Measurements from ENCODE around the gene RGMA.

DNA sequence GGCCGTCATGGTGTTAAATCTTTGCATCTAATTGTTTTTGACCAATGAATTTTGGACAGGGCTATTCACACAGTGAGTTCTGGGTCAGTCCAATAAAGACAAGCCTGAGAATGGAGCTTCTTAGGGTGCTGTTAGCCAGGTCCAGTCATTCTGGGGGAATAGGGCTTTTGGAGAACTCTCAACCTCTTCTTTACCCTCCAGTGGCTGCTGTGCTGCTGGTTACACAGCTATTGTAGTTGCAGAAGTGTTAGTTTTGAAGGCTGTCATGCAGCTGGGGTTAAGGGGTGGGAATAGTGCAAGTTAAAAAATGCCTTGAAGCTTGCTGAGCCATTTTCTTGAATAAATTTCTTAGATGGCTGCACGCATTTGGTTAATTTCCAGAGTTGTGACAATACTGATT lies 99.0 kb downstream of the RGMA start:
- TF ChIP-seq, protein P1, sequence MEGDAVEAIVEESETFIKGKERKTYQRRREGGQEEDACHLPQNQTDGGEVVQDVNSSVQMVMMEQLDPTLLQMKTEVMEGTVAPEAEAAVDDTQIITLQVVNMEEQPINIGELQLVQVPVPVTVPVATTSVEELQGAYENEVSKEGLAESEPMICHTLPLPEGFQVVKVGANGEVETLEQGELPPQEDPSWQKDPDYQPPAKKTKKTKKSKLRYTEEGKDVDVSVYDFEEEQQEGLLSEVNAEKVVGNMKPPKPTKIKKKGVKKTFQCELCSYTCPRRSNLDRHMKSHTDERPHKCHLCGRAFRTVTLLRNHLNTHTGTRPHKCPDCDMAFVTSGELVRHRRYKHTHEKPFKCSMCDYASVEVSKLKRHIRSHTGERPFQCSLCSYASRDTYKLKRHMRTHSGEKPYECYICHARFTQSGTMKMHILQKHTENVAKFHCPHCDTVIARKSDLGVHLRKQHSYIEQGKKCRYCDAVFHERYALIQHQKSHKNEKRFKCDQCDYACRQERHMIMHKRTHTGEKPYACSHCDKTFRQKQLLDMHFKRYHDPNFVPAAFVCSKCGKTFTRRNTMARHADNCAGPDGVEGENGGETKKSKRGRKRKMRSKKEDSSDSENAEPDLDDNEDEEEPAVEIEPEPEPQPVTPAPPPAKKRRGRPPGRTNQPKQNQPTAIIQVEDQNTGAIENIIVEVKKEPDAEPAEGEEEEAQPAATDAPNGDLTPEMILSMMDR (IDR thresholded peaks at IDR 0.05 in 2 of 3, conservative IDR thresholded peaks at IDR 0.05 in 1 of 3; ENCODE audit: borderline replicate concordance in 1 of 3, insufficient read depth in 1 of 3, low read depth in 2 of 3, low read length in 2 of 3) = no peak
- no peak for TF ChIP-seq JUND (IDR thresholded peaks at IDR 0.05)
- TF ChIP-seq POLR2A (IDR thresholded peaks at IDR 0.05; ENCODE audit: borderline replicate concordance, extremely low read depth, insufficient read depth, insufficient read length) = no peak
- no peak for TF ChIP-seq EZH2phosphoT487 (IDR thresholded peaks at IDR 0.05; ENCODE audit: borderline replicate concordance)
- TF ChIP-seq POLR2AphosphoS5 (IDR thresholded peaks at IDR 0.05; ENCODE audit: low read depth, low read length) = no peak
- no peak for TF ChIP-seq EGR1 (IDR thresholded peaks at IDR 0.05; ENCODE audit: low read depth)
- TF ChIP-seq, protein P2, sequence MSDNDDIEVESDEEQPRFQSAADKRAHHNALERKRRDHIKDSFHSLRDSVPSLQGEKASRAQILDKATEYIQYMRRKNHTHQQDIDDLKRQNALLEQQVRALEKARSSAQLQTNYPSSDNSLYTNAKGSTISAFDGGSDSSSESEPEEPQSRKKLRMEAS (IDR thresholded peaks at IDR 0.05) = no peak
- no peak for TF ChIP-seq RAD21 (IDR thresholded peaks at IDR 0.05; ENCODE audit: low read depth)
- TF ChIP-seq SIN3A (IDR thresholded peaks at IDR 0.05; ENCODE audit: low read depth) = no peak
- TF ChIP-seq EZH2 (IDR thresholded peaks at IDR 0.05) = no peak
